GM23338 (cell line): ENCODE measurements around the gene KAZN. TPM values are rescaled to one million over a fixed set of nuclear protein-coding genes. Genes with fewer than 3 reads are reported as not detected.

ENCODE experiments used
- ATAC-seq: fragments of 200-7000 bp; cut with Tn5 transposase; 3 replicates; pipeline ENCODE4 v1.9.1; 2020
- DNase-seq: peaks from one replicate; pipeline ENCODE4 v3.0.0-alpha.2; 2015; ENCODE audit warnings: low spot score
- H2AFZ ChIP-seq: fragments of 200-600 bp; sonication (generic); 2 replicates; pipeline ENCODE4 v1.8.0; 2016; ENCODE audit warnings: antibody characterized with exemption, mild to moderate bottlenecking, moderate library complexity
- H3F3A ChIP-seq: fragments of 200-600 bp; sonication (generic); replicated peaks from 2 replicates; pipeline ENCODE4 v1.8.0; 2017; ENCODE audit warnings: antibody characterized with exemption, mixed run types, low read depth
- H3K27ac ChIP-seq: fragments of 200-600 bp; sonication (generic); 2 replicates; pipeline ENCODE4 v1.6.1; 2016; ENCODE audit warnings: low read depth
- H3K27me3 ChIP-seq: fragments of 200-600 bp; sonication (generic); 2 replicates; pipeline ENCODE4 v1.8.0; 2016; ENCODE audit warnings: mild to moderate bottlenecking, mixed run types, moderate library complexity; ENCODE audit not compliant: insufficient read depth
- H3K36me3 ChIP-seq: fragments of 200-600 bp; sonication (generic); 2 replicates; pipeline ENCODE4 v1.8.0; 2016; ENCODE audit warnings: mild to moderate bottlenecking; ENCODE audit not compliant: insufficient read depth
- H3K4me1 ChIP-seq: fragments of 200-600 bp; sonication (generic); 2 replicates; pipeline ENCODE4 v1.8.0; 2016; ENCODE audit warnings: mild to moderate bottlenecking, moderate library complexity; ENCODE audit not compliant: insufficient read depth
- H3K4me2 ChIP-seq: fragments of 200-600 bp; sonication (generic); 2 replicates; pipeline ENCODE4 v1.7.1; 2017; ENCODE audit warnings: mixed run types
- H3K4me3 ChIP-seq: fragments of 200-600 bp; sonication (generic); 2 replicates; pipeline ENCODE4 v1.6.1; 2016; ENCODE audit warnings: mixed run types
- H3K79me2 ChIP-seq: fragments of 200-600 bp; sonication (generic); replicated peaks from 2 replicates; pipeline ENCODE4 v1.8.0; 2017; ENCODE audit warnings: mild to moderate bottlenecking; ENCODE audit not compliant: insufficient read depth
- H3K9me2 ChIP-seq: fragments of 200-600 bp; sonication (generic); 2 replicates; pipeline ENCODE4 v1.8.0; 2017; ENCODE audit not compliant: insufficient read depth
- H4K20me1 ChIP-seq: fragments of 200-600 bp; sonication (generic); replicated peaks from 2 replicates; pipeline ENCODE4 v1.8.0; 2017; ENCODE audit warnings: mild to moderate bottlenecking; ENCODE audit not compliant: insufficient read depth
- H3K27ac Mint-ChIP-seq: 2 replicates; pipeline ENCODE4 v1.8.0; 2020; ENCODE audit warnings: inconsistent platforms, mild to moderate bottlenecking, moderate library complexity, mixed read lengths
- H3K27me3 Mint-ChIP-seq: 3 replicates; pipeline ENCODE4 v1.8.0; 2022; ENCODE audit warnings: low read depth, mild to moderate bottlenecking, moderate library complexity, mixed read lengths, inconsistent platforms; ENCODE audit not compliant: insufficient read depth, poor library complexity
- H3K36me3 Mint-ChIP-seq: 3 replicates; pipeline ENCODE4 v1.8.0; 2021; ENCODE audit warnings: low read depth, mild to moderate bottlenecking, inconsistent platforms, moderate library complexity, mixed read lengths
- H3K4me1 Mint-ChIP-seq: 3 replicates; pipeline ENCODE4 v1.8.0; 2020; ENCODE audit warnings: mild to moderate bottlenecking, inconsistent platforms, mixed read lengths
- H3K4me3 Mint-ChIP-seq: 3 replicates; pipeline ENCODE4 v1.8.0; 2021; ENCODE audit warnings: moderate library complexity, mild to moderate bottlenecking, inconsistent platforms, mixed read lengths
- H3K9me3 Mint-ChIP-seq: 3 replicates; pipeline ENCODE4 v1.8.0; 2020; ENCODE audit warnings: moderate library complexity, mild to moderate bottlenecking, inconsistent platforms, mixed read lengths
- CREB1 ChIP-seq: fragments of 250-450 bp; sonication (Bioruptor Pico); IDR thresholded peaks from 2 replicates; pipeline ENCODE4 v1.5.0; 2020; ENCODE audit warnings: low read depth, mild to moderate bottlenecking, moderate library complexity
- CTCF ChIP-seq, 2 experiments: fragments of 200-600 bp in 1 of 2; sonication (generic) in 1 of 2; conservative IDR thresholded peaks; 2 replicates each; pipeline versions ENCODE4 v1.5.1 to v1.6.1; 2016 to 2017; ENCODE audit warnings: antibody characterized with exemption in 2 of 2, low read depth in 2 of 2, mild to moderate bottlenecking in 2 of 2, moderate library complexity in 1 of 2
- ETS1 ChIP-seq: IDR thresholded peaks from 2 replicates; pipeline ENCODE4 v1.6.1; 2016; ENCODE audit warnings: antibody characterized with exemption
- REST ChIP-seq: IDR thresholded peaks from one replicate; pipeline ENCODE4 v1.6.1; 2018; ENCODE audit warnings: antibody characterized with exemption; ENCODE audit not compliant: unreplicated experiment
- ZNF331 ChIP-seq: fragments of 250-450 bp; sonication (Bioruptor Pico); IDR thresholded peaks from 2 replicates; pipeline ENCODE4 v1.5.0; 2020; ENCODE audit warnings: low read depth, mild to moderate bottlenecking, moderate library complexity
- polyA plus RNA-seq: library from polyadenylated mRNA; unstranded; fragments of >200 nt; fragmentation: Nextera tagmentation; extraction: Ambion mirVana; gene quantifications from 2 replicates; pipeline ENCODE4 v1.2.1, GENCODE V29; 2016
- total RNA-seq: library from RNA; depleted of rRNA; stranded (reverse); fragments of >200 nt; shearing (Covaris generic); gene quantifications from 2 replicates; pipeline ENCODE4 v1.2.3, GENCODE V29; 2014

KAZN gene
- total and polyA plus RNA-seq, 2 experiments from 2014 or later: 9.9 to 15.0 TPM

- no peak for TF ChIP-seq CREB1 (CRISPR knock-in tag)
- no peak for TF ChIP-seq REST
- no peak for TF ChIP-seq ETS1
- TF ChIP-seq ZNF331 (CRISPR knock-in tag): no peak
Measured at GRCh38 chr1:14768582-14769304, 170.3 kb downstream of the KAZN start (continued).

- Histone ChIP-seq H3K36me3 (no peaks in the 10 kb centered on the region), H3K4me3 (no peak overlapping the region), H4K20me1 (no peaks in the 10 kb centered on the region), H3K79me2 (peaks cover 29% of the 10 kb centered on the region), H3K9me2 (no peaks in the 10 kb centered on the region), H3F3A (no peaks in the 10 kb centered on the region), H3K4me2 (no peak overlapping the region), H2AFZ (no peak overlapping the region), H3K27ac (no peak overlapping the region), H3K27me3 (no peaks in the 10 kb centered on the region), H3K4me1 (peaks cover 18% of the 10 kb centered on the region)
- H3K27ac Mint-ChIP-seq: no peak overlapping the region
- H3K36me3 Mint-ChIP-seq: peaks cover 3% of the 10 kb centered on the region; the same call in 2 of the 3 replicates
- H3K4me3 Mint-ChIP-seq: no peak overlapping the region
- DNase-seq: peak; percentile 47
- ATAC-seq: no peak
- H3K27me3 Mint-ChIP-seq: peaks cover 15% of the 10 kb centered on the region
- TF ChIP-seq REST (no peak), CTCF (conservative IDR thresholded peaks at IDR 0.05; ENCODE audit: low read depth in 2 of 2) (peak; percentile 55 to 65)
- peaks cover 26% of the 10 kb centered on the region for H3K4me1 Mint-ChIP-seq
- H3K9me3 Mint-ChIP-seq: peaks cover 2% of the 10 kb centered on the region; the same call in 2 of the 3 replicates
Measured at GRCh38 chr1:14769486-14770274, 171.2 kb downstream of the KAZN start.
